GM23338 (cell line): ENCODE data around the gene CDKN2A.
A peak's percentile ranks its signal among the peaks of the same experiment; 100 is the strongest.

Experiments
- CREB1 ChIP-seq: fragments of 250-450 bp; sonication (Bioruptor Pico); IDR thresholded peaks from 2 replicates; pipeline ENCODE4 v1.5.0; 2020; ENCODE audit warnings: low read depth, mild to moderate bottlenecking, moderate library complexity
- CTCF ChIP-seq, 2 experiments: fragments of 200-600 bp in 1 of 2; sonication (generic) in 1 of 2; conservative IDR thresholded peaks; 2 replicates each; pipeline versions ENCODE4 v1.5.1 to v1.6.1; 2016 to 2017; ENCODE audit warnings: antibody characterized with exemption in 2 of 2, low read depth in 2 of 2, mild to moderate bottlenecking in 2 of 2, moderate library complexity in 1 of 2
- ETS1 ChIP-seq: IDR thresholded peaks from 2 replicates; pipeline ENCODE4 v1.6.1; 2016; ENCODE audit warnings: antibody characterized with exemption
- EZH2 ChIP-seq: fragments of 200-600 bp; sonication (generic); IDR thresholded peaks from one replicate; pipeline ENCODE4 v1.8.0; 2017; ENCODE audit warnings: antibody characterized with exemption, mild to moderate bottlenecking, low read depth; ENCODE audit not compliant: unreplicated experiment
- EZH2phosphoT487 ChIP-seq: fragments of 200-600 bp; sonication (generic); IDR thresholded peaks from one replicate; pipeline ENCODE4 v1.8.1; 2018; ENCODE audit warnings: antibody characterized with exemption; ENCODE audit not compliant: unreplicated experiment
- JUNB ChIP-seq: IDR thresholded peaks from one replicate; pipeline ENCODE4 v1.6.1; 2016; ENCODE audit warnings: antibody characterized with exemption; ENCODE audit not compliant: unreplicated experiment
- NANOG ChIP-seq: IDR thresholded peaks from 2 replicates; pipeline ENCODE4 v1.6.1; 2016; ENCODE audit warnings: antibody characterized with exemption, borderline replicate concordance
- POLR2AphosphoS5 ChIP-seq: IDR thresholded peaks from 2 replicates; pipeline ENCODE4 v1.6.1; 2016; ENCODE audit warnings: antibody characterized with exemption, low read depth
- REST ChIP-seq: IDR thresholded peaks from one replicate; pipeline ENCODE4 v1.6.1; 2018; ENCODE audit warnings: antibody characterized with exemption; ENCODE audit not compliant: unreplicated experiment
- STAT1 ChIP-seq: IDR thresholded peaks from one replicate; pipeline ENCODE4 v1.6.1; 2016; ENCODE audit warnings: antibody characterized with exemption; ENCODE audit not compliant: unreplicated experiment
- ZNF114 ChIP-seq: fragments of 250-450 bp; sonication (Bioruptor Pico); IDR thresholded peaks from 2 replicates; pipeline ENCODE4 v1.5.0; 2020; ENCODE audit warnings: mild to moderate bottlenecking, moderate library complexity
- ZNF331 ChIP-seq: fragments of 250-450 bp; sonication (Bioruptor Pico); IDR thresholded peaks from 2 replicates; pipeline ENCODE4 v1.5.0; 2020; ENCODE audit warnings: low read depth, mild to moderate bottlenecking, moderate library complexity
- TF ChIP-seq, protein P1 (sequence below): fragments of 250-450 bp; sonication (Bioruptor Pico); IDR thresholded peaks from 2 replicates; pipeline ENCODE4 v1.5.0; 2020; ENCODE audit warnings: mild to moderate bottlenecking, moderate library complexity

DNA sequence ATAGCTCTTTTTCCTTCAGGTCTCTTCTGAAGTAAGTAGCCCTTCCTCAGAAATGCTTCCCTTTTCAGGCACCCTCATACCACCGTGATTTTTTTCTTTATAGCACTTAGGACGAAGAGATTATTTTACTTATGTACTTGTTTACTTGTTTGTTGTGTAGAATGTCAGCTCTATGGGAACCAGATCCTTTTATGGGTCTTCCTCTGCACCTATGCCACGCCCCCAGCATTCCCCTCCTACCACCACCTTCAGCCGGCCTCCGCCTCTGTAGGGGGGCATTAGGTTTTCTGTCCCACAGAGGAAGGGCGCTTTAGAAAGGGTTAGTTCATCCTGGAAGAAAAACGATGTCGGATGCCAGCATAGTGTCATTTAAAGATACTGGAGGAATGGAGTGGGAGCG, 2.2 kb upstream of the CDKN2A start:
- TF ChIP-seq CTCF (conservative IDR thresholded peaks at IDR 0.05; ENCODE audit: low read depth in 2 of 2), result no peak
- no peak for TF ChIP-seq POLR2AphosphoS5
- TF ChIP-seq JUNB, result no peak
- TF ChIP-seq EZH2phosphoT487, result no peak
- peak; percentile 68 for TF ChIP-seq EZH2
- TF ChIP-seq CREB1 (CRISPR knock-in tag), result no peak
- no peak for TF ChIP-seq REST
- no peak for TF ChIP-seq ZNF114 (CRISPR knock-in tag)
- no peak for TF ChIP-seq ETS1
- TF ChIP-seq ZNF331 (CRISPR knock-in tag), result no peak
- no peak for TF ChIP-seq STAT1
- no peak for TF ChIP-seq NANOG
- TF ChIP-seq, protein P1, sequence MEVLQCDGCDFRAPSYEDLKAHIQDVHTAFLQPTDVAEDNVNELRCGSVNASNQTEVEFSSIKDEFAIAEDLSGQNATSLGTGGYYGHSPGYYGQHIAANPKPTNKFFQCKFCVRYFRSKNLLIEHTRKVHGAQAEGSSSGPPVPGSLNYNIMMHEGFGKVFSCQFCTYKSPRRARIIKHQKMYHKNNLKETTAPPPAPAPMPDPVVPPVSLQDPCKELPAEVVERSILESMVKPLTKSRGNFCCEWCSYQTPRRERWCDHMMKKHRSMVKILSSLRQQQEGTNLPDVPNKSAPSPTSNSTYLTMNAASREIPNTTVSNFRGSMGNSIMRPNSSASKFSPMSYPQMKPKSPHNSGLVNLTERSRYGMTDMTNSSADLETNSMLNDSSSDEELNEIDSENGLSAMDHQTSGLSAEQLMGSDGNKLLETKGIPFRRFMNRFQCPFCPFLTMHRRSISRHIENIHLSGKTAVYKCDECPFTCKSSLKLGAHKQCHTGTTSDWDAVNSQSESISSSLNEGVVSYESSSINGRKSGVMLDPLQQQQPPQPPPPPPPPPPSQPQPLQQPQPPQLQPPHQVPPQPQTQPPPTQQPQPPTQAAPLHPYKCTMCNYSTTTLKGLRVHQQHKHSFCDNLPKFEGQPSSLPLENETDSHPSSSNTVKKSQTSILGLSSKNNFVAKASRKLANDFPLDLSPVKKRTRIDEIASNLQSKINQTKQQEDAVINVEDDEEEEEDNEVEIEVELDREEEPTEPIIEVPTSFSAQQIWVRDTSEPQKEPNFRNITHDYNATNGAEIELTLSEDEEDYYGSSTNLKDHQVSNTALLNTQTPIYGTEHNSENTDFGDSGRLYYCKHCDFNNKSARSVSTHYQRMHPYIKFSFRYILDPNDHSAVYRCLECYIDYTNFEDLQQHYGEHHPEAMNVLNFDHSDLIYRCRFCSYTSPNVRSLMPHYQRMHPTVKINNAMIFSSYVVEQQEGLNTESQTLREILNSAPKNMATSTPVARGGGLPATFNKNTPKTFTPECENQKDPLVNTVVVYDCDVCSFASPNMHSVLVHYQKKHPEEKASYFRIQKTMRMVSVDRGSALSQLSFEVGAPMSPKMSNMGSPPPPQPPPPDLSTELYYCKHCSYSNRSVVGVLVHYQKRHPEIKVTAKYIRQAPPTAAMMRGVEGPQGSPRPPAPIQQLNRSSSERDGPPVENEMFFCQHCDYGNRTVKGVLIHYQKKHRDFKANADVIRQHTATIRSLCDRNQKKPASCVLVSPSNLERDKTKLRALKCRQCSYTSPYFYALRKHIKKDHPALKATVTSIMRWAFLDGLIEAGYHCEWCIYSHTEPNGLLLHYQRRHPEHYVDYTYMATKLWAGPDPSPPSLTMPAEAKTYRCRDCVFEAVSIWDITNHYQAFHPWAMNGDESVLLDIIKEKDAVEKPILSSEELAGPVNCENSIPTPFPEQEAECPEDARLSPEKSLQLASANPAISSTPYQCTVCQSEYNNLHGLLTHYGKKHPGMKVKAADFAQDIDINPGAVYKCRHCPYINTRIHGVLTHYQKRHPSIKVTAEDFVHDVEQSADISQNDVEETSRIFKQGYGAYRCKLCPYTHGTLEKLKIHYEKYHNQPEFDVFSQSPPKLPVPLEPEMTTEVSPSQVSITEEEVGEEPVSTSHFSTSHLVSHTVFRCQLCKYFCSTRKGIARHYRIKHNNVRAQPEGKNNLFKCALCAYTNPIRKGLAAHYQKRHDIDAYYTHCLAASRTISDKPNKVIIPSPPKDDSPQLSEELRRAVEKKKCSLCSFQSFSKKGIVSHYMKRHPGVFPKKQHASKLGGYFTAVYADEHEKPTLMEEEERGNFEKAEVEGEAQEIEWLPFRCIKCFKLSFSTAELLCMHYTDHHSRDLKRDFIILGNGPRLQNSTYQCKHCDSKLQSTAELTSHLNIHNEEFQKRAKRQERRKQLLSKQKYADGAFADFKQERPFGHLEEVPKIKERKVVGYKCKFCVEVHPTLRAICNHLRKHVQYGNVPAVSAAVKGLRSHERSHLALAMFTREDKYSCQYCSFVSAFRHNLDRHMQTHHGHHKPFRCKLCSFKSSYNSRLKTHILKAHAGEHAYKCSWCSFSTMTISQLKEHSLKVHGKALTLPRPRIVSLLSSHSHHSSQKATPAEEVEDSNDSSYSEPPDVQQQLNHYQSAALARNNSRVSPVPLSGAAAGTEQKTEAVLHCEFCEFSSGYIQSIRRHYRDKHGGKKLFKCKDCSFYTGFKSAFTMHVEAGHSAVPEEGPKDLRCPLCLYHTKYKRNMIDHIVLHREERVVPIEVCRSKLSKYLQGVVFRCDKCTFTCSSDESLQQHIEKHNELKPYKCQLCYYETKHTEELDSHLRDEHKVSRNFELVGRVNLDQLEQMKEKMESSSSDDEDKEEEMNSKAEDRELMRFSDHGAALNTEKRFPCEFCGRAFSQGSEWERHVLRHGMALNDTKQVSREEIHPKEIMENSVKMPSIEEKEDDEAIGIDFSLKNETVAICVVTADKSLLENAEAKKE (CRISPR knock-in tag), result no peak
